ELF-1 (cell line): ENCODE measurements around the gene PORCN.

ENCODE experiments used
- DNase-seq: peaks from one replicate; pipeline ENCODE4 v3.0.0-alpha.2; 2016; ENCODE audit warnings: low read depth, low spot score

PORCN gene

DNA sequence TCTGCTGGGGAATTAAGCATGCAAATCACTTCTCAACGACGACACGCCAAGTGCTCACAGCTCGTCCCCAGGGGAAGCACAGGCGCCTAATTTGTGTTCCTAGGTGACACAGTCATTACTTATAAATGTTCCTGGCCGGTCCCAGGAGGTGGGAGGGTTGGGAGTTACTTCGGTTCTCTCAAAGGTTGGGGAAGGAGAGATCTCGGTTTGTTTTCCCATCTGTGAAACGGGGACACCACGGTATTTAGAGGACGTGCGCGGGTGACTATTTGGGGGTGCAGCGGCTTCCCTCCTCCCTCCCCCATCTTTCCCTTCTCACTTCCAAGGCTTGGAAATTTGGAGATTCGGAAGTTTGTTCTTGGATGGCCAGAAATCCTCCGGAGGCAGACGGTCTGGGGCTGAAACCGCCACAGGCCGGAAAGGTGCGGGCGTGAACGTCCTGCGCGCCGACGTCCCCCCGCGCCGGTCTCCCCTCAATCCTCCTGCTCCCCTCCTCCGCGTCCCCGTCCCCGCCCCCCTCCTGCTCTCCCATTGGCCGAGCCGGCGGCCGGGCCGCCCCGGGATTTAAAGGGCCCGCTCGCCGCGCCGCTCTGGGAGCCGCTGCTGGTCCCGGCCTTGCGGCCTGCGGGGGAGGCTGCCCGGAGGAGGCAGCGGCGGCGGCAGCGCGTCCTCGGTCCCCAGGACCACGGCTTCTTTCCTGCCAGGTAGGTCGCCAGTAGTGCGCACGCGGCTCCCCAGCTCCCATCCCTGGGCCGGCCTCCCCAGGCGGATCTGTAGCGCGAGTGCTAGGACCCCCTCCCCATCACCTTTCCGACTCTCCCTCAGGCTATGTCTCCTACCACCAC is at the start of gene PORCN:
TSS of gene PORCN (plus strand) at position 593 of the 845 bp plus-strand sequence. CDS start 829 bp downstream, outside the sequence.
- DNase-seq = peak; percentile 57

- DNase-seq = no peak
These were observed 49.3 kb upstream of the PORCN start for GRCh38 chrX:48459483-48459882.

GRCh38 chrX:48460031-48460430 is 48.8 kb upstream of the PORCN start:
- DNase-seq = no peak

GRCh38 chrX:48460606-48461005 is 48.2 kb upstream of the PORCN start:
- no peak for DNase-seq

GRCh38 chrX:48461830-48462229 is 47.0 kb upstream of the PORCN start:
- no peak for DNase-seq

GRCh38 chrX:48465336-48465933 is 43.4 kb upstream of the PORCN start:
- DNase-seq = no peak

- DNase-seq = no peak
These were observed 42.1 kb upstream of the PORCN start for GRCh38 chrX:48466696-48467095.

DNA sequence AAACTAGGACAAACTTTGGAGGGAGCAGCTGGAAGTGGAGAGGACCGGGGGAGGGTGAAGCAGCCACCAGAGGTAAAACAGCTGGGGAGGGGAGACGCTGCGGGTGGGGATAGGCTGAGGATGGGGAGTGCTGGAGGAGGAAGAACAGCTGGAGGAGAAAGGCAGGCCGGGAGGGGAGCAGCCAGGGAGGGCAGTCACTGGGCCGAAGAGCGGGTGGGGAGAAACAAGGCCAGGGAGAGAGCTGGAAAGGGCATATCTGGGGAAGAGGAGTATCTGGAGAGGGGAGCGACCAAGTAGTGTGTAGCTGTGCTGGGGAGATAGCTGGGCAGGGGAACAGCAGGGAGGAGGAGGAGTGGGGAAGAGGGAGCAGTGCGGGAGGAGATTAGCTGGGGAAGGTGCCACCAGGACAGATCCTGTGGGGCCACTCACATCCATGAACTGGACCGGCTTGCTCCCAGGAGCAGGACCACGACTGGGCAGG is 41.5 kb upstream of the PORCN start:
- no peak for DNase-seq

DNA sequence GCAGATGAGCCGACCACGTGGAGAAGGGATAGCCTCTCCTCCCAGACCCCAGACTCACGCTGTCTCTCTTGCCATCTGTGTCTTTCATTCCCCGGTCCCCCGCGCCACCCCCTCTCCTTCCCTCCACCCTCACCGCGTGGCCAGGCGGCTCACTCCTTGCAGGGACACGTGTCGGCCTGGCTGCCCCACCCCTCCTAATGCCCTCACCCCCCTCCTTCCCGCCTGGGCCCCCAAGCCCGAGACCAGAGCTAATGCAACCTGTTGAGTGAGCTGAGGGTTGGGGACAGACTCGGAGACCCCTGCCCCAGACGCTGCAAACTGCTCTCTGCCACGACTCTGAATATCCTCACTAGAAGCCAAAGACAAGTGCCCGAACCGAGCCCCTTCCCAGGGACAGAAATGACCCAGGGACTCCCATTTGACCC is 40.5 kb upstream of the PORCN start:
- DNase-seq = no peak

DNA sequence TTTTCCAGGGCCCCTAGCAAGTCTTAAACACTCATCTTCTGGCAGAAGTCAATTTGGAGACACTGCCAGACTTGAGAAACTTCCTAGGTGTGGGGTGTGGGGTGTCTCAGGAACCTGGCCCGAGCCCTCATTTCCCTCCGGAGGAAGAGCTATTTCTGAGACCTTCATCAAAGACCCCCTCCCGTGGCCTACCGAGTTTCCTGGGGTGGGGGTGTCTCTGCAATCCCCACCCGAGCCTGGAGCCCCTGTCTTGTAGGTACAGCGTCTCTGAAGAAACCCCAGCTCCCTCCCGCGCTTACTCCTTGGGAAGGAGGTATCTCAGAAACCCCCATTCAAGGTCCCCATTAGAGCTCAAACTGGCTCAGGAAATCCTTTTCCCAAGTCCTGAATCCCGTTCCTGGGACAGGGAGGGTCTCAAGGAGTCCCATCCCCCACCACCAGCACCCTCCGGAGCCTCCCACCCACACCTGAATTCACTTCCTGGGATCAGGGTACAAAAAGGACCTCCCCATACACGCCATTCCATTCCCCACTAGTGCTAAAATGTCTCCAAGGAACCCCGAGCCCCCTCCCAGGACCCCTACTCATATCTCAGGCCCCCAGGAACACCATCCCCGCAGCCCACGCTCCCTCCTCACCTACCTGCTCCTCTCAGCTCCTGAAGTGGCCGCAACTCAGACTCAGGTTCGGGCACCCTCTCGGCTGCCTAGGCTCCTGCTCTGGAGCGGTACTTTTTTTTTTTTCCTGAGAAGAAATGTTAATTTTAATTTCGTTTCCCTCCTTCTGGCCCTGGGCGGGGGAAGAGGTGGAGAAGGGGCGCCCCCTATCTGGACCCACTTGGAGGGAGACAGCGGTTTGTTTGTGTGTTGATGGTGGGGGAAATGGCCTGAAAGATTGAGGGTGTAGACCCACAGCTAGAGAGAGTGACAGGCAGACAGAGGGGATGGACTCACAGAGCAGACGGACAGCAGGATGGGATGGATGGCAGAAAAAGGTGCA is 39.8 kb upstream of the PORCN start:
- DNase-seq = no peak

DNA sequence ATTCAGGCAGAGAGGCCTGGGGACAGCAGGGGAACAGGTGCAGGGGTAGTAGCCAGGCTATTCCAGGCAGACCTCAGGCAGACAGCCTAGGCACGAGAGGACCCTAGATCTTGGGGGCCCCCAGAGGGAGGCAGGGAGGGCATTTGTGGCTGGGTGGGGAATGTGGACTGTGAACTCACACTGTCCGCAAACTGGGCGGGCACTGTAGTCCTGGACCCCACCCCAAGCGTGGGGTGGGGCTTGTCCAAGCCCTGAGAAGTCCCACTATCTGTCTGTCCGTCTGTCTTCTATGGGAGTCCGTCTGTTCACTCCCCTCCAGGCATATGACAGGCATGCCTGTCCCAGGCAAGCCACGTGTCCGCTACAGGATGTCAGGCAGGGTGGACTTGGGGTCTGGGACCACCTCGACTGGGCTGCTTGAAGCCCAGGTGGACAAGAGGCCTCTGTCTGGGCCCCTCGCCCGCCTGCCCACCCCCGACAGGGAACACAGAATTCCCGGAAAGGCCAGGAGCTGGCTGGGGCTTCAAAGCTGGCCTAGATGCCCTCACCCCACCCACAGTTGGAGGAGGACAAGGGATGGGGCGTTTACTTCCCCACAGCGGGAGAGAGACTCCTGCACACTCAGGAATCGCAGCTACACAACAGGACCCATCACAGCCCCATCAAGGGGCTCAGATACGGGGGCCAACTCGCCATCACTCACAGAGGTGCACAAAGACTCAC is 38.5 kb upstream of the PORCN start, which contains the start of gene SLC38A5:
TSS of gene SLC38A5 (minus strand) at position 151 of the 723 bp plus-strand sequence. CDS start 2,336 bp downstream, outside the sequence.
- no peak for DNase-seq

GRCh38 chrX:48470833-48471118 is 38.0 kb upstream of the PORCN start:
- no peak for DNase-seq

GRCh38 chrX:48471504-48471903 is 37.3 kb upstream of the PORCN start:
- peak; percentile 75 for DNase-seq

- DNase-seq = no peak
These were observed 36.6 kb upstream of the PORCN start for GRCh38 chrX:48472225-48472624.

DNA sequence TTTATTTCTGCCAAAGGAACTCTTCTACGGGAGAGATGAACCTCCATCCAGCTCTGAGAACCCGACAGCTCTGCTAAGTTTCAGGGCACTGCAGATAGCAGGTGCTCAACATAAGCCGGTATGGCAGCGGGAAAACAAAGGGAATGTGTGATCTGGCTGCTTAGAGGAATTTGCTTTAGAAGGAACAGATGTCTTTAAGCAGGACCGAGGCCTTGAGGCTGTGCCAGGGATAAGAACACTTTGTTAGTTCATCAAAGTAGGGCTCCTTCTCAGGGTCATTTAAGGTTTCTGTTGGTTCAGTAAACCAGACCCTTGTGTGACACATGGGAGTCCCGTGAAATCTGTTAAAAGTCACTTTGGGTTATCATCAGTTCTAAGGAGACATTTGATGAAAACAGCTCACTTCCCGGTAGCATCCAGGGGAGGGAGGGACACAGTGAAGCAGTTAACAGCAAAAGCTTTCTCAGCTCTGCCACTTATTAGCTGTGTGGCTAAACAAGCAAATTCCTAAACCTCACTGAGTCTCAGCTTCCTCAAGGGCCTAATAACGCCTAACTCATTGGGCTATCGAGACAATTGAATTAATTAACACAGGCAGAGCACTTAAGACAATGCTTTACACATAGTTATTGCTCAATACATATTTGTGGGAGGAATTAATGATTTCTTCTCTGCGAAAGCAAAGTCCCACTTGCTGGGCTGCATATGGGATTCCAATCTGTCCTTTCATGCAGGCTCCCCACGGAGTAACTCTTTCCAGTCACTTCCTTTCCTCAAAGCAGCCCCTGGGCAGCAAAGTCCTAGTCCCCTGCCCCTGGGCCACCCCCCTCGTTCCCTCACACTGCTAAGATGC is 35.7 kb upstream of the PORCN start:
- peak; percentile 59 for DNase-seq

DNA sequence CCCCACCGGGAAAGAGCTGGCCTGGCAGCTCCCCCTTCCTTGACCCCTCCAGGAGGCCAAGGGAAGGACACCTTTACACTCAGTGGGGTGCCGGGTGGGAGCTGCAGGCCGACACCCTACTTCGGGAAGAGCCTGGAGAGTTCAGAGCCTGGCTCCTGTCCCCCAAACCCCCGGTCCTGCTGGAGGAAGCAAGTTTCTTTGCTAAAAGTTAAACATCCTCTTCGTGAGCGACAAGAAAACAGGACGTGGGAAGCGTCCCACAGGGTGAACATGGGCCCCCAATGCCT is 35.1 kb upstream of the PORCN start:
- DNase-seq = no peak

DNA sequence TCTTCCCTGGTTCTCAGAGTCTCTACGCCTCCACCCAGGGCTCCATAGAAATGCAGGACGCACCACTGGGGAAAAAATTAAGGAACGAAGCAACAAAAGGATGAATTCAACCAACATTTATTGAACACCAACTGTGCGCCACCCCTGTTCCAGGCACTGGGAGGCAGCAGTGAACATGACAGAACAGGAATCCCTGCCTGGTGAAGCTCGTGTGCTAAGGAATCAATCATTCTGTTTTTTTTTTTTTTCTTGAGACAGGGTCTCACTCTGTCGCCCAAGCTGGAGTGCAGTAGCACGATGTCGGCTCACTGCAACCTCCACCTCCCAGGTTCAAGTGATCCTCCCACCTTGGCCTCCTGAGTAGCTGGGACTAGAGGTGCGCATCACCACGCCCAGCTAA is 34.7 kb upstream of the PORCN start:
- peak; percentile 54 for DNase-seq

DNA sequence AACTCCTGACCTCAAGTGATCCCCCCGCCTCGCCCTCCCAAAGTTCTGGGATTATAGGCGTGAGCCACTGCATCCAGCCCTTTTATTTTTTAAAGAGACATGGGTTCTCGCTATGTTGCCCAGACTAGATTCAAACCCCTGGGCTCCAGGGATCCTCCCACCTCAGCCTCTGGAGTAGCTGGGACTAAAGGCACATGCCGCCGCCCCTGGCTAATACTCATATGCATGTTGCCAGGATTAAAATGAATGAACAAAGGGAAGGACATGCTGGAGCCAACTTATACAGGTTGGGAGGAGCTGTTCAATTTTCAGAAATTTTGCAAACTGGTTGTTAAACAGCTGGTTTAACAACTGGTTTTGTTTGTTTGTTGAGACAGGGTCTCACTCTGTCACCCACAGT is 34.2 kb upstream of the PORCN start:
- no peak for DNase-seq

- no peak for DNase-seq
These were observed 33.5 kb upstream of the PORCN start for GRCh38 chrX:48475296-48475695.

DNA sequence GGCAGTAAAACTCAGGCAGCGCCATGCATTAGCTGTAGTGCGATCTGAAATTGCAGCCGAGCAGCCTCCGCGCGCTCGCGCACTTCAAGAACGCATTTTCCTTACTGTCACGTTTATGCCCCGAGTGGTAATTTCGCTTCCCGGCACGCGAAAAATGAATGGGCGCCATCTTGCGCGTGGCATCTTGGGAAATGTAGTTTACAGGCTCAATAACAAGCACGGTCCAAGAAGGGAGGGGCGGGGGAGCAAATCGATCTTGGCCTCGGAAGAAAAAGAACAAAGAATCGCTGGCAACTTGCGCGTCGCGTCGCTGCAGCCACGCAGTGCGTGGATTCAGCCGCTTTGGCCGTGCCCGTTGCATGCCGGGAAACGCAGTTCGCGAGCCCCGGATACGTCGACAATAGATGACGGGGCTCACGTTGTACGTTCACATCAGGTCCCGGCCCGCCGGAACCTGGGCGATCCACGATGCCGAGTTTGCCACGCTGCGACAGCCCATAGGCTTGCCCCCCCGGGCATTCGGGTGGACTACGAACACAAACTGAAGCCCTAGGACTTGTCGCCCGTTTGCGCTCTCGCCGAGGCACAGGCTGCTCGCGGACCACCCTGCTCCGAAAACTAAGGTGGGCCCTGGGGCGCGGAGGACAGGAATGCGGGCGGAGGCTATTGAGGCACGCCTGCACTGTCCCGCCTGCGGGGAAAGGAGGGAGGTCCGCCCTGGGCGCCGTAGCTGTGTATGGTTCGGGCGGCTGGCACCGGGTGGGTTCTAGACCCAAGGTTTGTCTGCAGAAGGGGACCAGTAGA is 32.8 kb upstream of the PORCN start, which contains the start of gene FTSJ1:
TSS of gene FTSJ1 (plus strand) at position 426 of the 804 bp plus-strand sequence. CDS start 1,849 bp downstream, outside the sequence.
- peak; percentile 90 for DNase-seq
